Neural cell (in vitro differentiated cells): ENCODE measurements around the gene FRK. TPM values are rescaled to one million over a fixed set of nuclear protein-coding genes. Genes with fewer than 3 reads are reported as not detected.

Source experiments
- H2AFZ ChIP-seq: fragments of 200-600, 300-800 bp; sonication (generic), shearing (Covaris generic); 2 replicates; pipeline ENCODE4 v1.6.0; 2014; ENCODE audit warnings: low read depth, mild to moderate bottlenecking, antibody characterized with exemption, low read length, moderate library complexity
- H3F3A ChIP-seq: fragments of 200-600 bp; shearing (Covaris generic); 2 replicates; pipeline ENCODE4 v1.6.1; 2016; ENCODE audit warnings: mild to moderate bottlenecking, moderate library complexity, mixed read lengths, antibody characterized with exemption, low read length; ENCODE audit not compliant: insufficient read depth, poor library complexity, severe bottlenecking
- H3K27ac ChIP-seq: fragments of 200-600, 300-800 bp; sonication (generic), shearing (Covaris generic); 2 replicates; pipeline ENCODE4 v1.5.1; 2014; ENCODE audit warnings: mild to moderate bottlenecking, low read length, moderate library complexity
- H3K27me3 ChIP-seq: fragments of 300-800, 200-600 bp; sonication (generic), shearing (Covaris generic); 2 replicates; pipeline ENCODE4 v1.6.0; 2014; ENCODE audit warnings: mild to moderate bottlenecking, low read depth, low read length, moderate library complexity; ENCODE audit not compliant: insufficient read depth
- H3K36me3 ChIP-seq: fragments of 300-800, 200-600 bp; sonication (generic), shearing (Covaris generic); 2 replicates; pipeline ENCODE4 v1.5.1; 2014; ENCODE audit warnings: mild to moderate bottlenecking, antibody characterized with exemption, low read length, moderate library complexity; ENCODE audit not compliant: insufficient read depth
- H3K4me2 ChIP-seq: fragments of 300-800, 200-600 bp; sonication (generic), shearing (Covaris generic); 2 replicates; pipeline ENCODE4 v1.6.0; 2014; ENCODE audit warnings: mild to moderate bottlenecking, low read length
- H3K4me3 ChIP-seq: fragments of 300-800, 200-600 bp; sonication (generic), shearing (Covaris generic); 2 replicates; pipeline ENCODE4 v1.5.1; 2014; ENCODE audit warnings: mild to moderate bottlenecking, low read length, moderate library complexity
- H3K79me2 ChIP-seq: fragments of 200-600 bp; shearing (Covaris generic); replicated peaks from 2 replicates; pipeline ENCODE4 v1.6.0; 2014; ENCODE audit warnings: mild to moderate bottlenecking, low read length, moderate library complexity; ENCODE audit not compliant: insufficient read depth
- H3K9ac ChIP-seq: fragments of 300-800, 200-600 bp; sonication (generic), shearing (Covaris generic); 2 replicates; pipeline ENCODE4 v1.6.1; 2016; ENCODE audit warnings: mild to moderate bottlenecking, low read length, mixed read lengths
- H3K9me2 ChIP-seq: fragments of 200-600 bp; shearing (Covaris generic); 2 replicates; pipeline ENCODE4 v1.6.1; 2016; ENCODE audit warnings: mild to moderate bottlenecking, low read length, mixed read lengths; ENCODE audit not compliant: insufficient read depth
- H3K9me3 ChIP-seq: fragments of 200-600, 300-800 bp; sonication (generic), shearing (Covaris generic); 2 replicates; pipeline ENCODE4 v1.6.1; 2016; ENCODE audit warnings: mild to moderate bottlenecking, mixed run types, low read length, moderate library complexity, mixed read lengths
- H4K20me1 ChIP-seq: fragments of 200-600 bp; shearing (Covaris generic); 2 replicates; pipeline ENCODE4 v1.6.1; 2016; ENCODE audit warnings: mild to moderate bottlenecking, mixed run types; ENCODE audit not compliant: insufficient read depth
- CTCF ChIP-seq: fragments of 450-650 bp; IDR thresholded peaks from 2 replicates; pipeline ENCODE4 v1.5.1; 2014; ENCODE audit warnings: antibody characterized with exemption, mild to moderate bottlenecking, moderate library complexity; ENCODE audit not compliant: poor library complexity, severe bottlenecking
- EP300 ChIP-seq: fragments of 450-650 bp; conservative IDR thresholded peaks from 2 replicates; pipeline ENCODE4 v1.6.1; 2014; ENCODE audit warnings: antibody characterized with exemption, mild to moderate bottlenecking, moderate library complexity; ENCODE audit not compliant: poor library complexity, severe bottlenecking
- EZH2 ChIP-seq: fragments of 200-600, 300-800 bp; shearing (Covaris generic), sonication (generic); IDR thresholded peaks from 2 replicates; pipeline ENCODE4 v1.6.1; 2014; ENCODE audit warnings: antibody characterized with exemption, low read length, borderline replicate concordance, mild to moderate bottlenecking; ENCODE audit not compliant: insufficient read depth, poor library complexity, severe bottlenecking
- MXI1 ChIP-seq: fragments of 450-650 bp; conservative IDR thresholded peaks from 2 replicates; pipeline ENCODE4 v1.6.1; 2014; ENCODE audit warnings: antibody characterized with exemption, mild to moderate bottlenecking; ENCODE audit not compliant: poor library complexity, severe bottlenecking
- POLR2AphosphoS5 ChIP-seq: IDR thresholded peaks from 2 replicates; pipeline ENCODE4 v1.6.1; 2012
- RAD21 ChIP-seq: fragments of 450-650 bp; conservative IDR thresholded peaks from 2 replicates; pipeline ENCODE4 v1.6.1; 2014; ENCODE audit warnings: antibody characterized with exemption, mild to moderate bottlenecking, moderate library complexity
- REST ChIP-seq: IDR thresholded peaks from 2 replicates; pipeline ENCODE4 v1.6.1; 2012; ENCODE audit warnings: borderline replicate concordance
- SMC3 ChIP-seq: fragments of 450-650 bp; conservative IDR thresholded peaks from 2 replicates; pipeline ENCODE4 v1.6.1; 2014; ENCODE audit warnings: antibody characterized with exemption, mild to moderate bottlenecking, moderate library complexity; ENCODE audit not compliant: poor library complexity
- TAF1 ChIP-seq: IDR thresholded peaks from 2 replicates; pipeline ENCODE4 v1.6.1; 2012; ENCODE audit warnings: low read depth
- polyA plus RNA-seq: library from polyadenylated mRNA; depleted of rRNA; stranded (reverse); fragments of >200 nt; gene quantifications from 2 replicates; pipeline ENCODE4 v1.2.3, GENCODE V29; 2014

FRK gene
- polyA plus RNA-seq, 1 donor from 2014 or later, result not detected

- TF ChIP-seq REST, result no peak
- TF ChIP-seq EP300, result no peak
- no peak for TF ChIP-seq MXI1
- no peak for TF ChIP-seq RAD21
- no peak for TF ChIP-seq CTCF
- no peak for TF ChIP-seq TAF1
- TF ChIP-seq POLR2AphosphoS5, result no peak
- no peak for TF ChIP-seq SMC3
- no peak for TF ChIP-seq EZH2
- H2AFZ ChIP-seq, result no peak overlapping the region
- no peak overlapping the region for H3K4me2 ChIP-seq
- no peaks in the 10 kb centered on the region for H3K36me3 ChIP-seq
- H3K9me2 ChIP-seq, result no peaks in the 10 kb centered on the region
- H3K79me2 ChIP-seq, result no peaks in the 10 kb centered on the region
- H3K9me3 ChIP-seq, result no peaks in the 10 kb centered on the region
- no peak overlapping the region for H3K27ac ChIP-seq
- no peak overlapping the region for H3K9ac ChIP-seq
- no peaks in the 10 kb centered on the region for H3F3A ChIP-seq
- no peaks in the 10 kb centered on the region for H4K20me1 ChIP-seq
- H3K27me3 ChIP-seq, result no peaks in the 10 kb centered on the region
- H3K4me3 ChIP-seq, result no peak overlapping the region
These were observed 88.0 kb downstream of the FRK start for GRCh38 chr6:115972679-115973078.

- H3K27me3 ChIP-seq, result no peaks in the 10 kb centered on the region
- no peaks in the 10 kb centered on the region for H3F3A ChIP-seq
- no peaks in the 10 kb centered on the region for H3K9me3 ChIP-seq
- H3K9me2 ChIP-seq, result no peaks in the 10 kb centered on the region
- no peaks in the 10 kb centered on the region for H4K20me1 ChIP-seq
- no peak overlapping the region for H3K4me3 ChIP-seq
- no peak overlapping the region for H3K9ac ChIP-seq
- no peak overlapping the region for H3K4me2 ChIP-seq
- H3K79me2 ChIP-seq, result no peaks in the 10 kb centered on the region
- TF ChIP-seq POLR2AphosphoS5, result no peak
- TF ChIP-seq REST, result no peak
- no peak for TF ChIP-seq CTCF
- TF ChIP-seq MXI1, result no peak
- TF ChIP-seq EZH2, result no peak
- TF ChIP-seq RAD21, result no peak
- TF ChIP-seq SMC3, result no peak
- TF ChIP-seq EP300, result no peak
- TF ChIP-seq TAF1, result no peak
- no peak overlapping the region for H3K27ac ChIP-seq
- H2AFZ ChIP-seq, result no peak overlapping the region
- H3K36me3 ChIP-seq, result no peaks in the 10 kb centered on the region
These were observed 88.9 kb downstream of the FRK start for GRCh38 chr6:115971785-115972184.
